Breast epithelium (tissue), 3 donors: Measurements from ENCODE around the gene OBP2A.

Source experiments
- CTCF ChIP-seq, 3 donors: fragments of 450-650 bp; IDR thresholded peaks; one replicate each; pipeline ENCODE4 v1.5.1; 2016 to 2017; ENCODE audit warnings: antibody characterized with exemption in 3 of 3, mild to moderate bottlenecking in 3 of 3, moderate library complexity in 3 of 3
- POLR2AphosphoS5 ChIP-seq, 3 donors: sonication (generic); formaldehyde crosslinking; IDR thresholded peaks; one replicate each; pipeline ENCODE4 v1.6.1; 2017; ENCODE audit warnings: antibody characterized with exemption in 3 of 3

- TF ChIP-seq CTCF (IDR thresholded peaks at IDR 0.05) = no peak
- no peak for TF ChIP-seq POLR2AphosphoS5 (IDR thresholded peaks at IDR 0.05)
These were observed 37.7 kb downstream of the OBP2A start for GRCh38 chr9:135583688-135584011.
